Measurements from ENCODE around the gene LRRC27.

DNA sequence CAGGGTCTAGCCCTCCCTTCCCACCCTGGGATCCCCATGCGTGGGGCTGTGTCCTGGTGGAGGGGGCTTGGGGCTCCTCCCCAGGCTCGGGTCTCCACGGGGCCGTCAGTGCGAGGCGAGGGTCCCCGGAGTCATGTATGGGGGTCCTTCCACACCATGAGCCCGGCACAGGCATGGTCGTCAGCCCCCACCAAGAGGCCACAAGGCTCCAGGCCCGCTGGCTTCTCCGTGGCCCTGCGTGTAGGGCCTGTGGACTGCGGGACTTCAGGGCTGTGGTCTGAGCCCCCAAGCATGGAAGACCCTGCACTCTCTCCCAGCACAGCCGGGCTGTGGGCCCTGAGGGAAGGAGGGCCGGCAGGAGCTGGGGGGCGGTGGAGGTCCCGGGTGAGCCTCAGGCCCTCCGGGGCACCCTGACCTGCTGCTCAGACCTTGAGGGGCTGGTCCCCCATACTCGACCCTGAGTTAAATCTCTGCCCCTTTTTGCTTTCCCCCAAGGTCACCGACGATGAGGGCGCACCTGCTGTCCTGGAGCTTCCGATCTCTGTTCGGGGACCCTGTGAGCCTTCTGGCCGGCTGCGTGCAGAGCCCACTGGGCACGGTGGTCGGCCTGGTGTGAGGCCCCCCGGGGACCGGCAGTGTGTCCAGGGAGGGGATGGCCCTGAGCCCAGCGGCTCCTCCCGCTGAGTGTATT is 84.7 kb downstream of the LRRC27 start:
- TF ChIP-seq EZH2 (IDR thresholded peaks at IDR 0.05; ENCODE audit: borderline replicate concordance, low read length), result no peak
- TF ChIP-seq, protein P1, sequence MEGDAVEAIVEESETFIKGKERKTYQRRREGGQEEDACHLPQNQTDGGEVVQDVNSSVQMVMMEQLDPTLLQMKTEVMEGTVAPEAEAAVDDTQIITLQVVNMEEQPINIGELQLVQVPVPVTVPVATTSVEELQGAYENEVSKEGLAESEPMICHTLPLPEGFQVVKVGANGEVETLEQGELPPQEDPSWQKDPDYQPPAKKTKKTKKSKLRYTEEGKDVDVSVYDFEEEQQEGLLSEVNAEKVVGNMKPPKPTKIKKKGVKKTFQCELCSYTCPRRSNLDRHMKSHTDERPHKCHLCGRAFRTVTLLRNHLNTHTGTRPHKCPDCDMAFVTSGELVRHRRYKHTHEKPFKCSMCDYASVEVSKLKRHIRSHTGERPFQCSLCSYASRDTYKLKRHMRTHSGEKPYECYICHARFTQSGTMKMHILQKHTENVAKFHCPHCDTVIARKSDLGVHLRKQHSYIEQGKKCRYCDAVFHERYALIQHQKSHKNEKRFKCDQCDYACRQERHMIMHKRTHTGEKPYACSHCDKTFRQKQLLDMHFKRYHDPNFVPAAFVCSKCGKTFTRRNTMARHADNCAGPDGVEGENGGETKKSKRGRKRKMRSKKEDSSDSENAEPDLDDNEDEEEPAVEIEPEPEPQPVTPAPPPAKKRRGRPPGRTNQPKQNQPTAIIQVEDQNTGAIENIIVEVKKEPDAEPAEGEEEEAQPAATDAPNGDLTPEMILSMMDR (IDR thresholded peaks at IDR 0.05; ENCODE audit: low read length), result no peak

Measured in OCI-LY1 (cell line).